ENCODE measurements around the gene SELENON.
"Not testable (repeated sequence)": the region's sequence is repeated elsewhere in the genome, so short reads cannot be mapped to it uniquely, and the experiment has no call there.

Gene SELENON

DNA sequence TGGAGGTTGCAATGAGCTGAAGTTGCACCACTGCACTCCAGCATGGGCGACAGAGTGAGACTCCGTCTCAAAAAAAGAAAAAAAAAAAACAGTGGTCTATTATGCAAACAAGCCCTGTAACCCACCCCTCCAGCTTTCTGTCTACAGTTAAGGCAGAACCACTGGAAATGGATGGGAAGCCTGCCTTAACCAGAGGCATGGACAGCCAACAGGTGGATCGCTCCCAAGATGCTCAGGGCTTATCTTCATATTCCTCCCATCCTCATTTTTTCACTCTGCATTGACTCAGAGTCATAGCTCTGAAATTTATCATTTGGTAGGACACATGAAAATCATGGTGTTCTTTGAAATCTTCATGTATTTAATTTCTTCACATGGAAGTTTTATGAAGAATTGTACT, 28.5 kb downstream of the SELENON start:
- DNase-seq (ENCODE audit: low spot score): no peak

GRCh38 chr1:25829046-25829445, 29.1 kb downstream of the SELENON start:
- DNase-seq (ENCODE audit: low spot score): no peak

GRCh38 chr1:25831569-25832196, 31.7 kb downstream of the SELENON start:
- DNase-seq (ENCODE audit: low spot score): no peak

- DNase-seq (ENCODE audit: low spot score): no peak
Measured at GRCh38 chr1:25832336-25833037, 32.5 kb downstream of the SELENON start.

- no peak for DNase-seq (ENCODE audit: low spot score)
Measured at GRCh38 chr1:25833158-25833557, 33.2 kb downstream of the SELENON start.

GRCh38 chr1:25834894-25835293, 34.9 kb downstream of the SELENON start:
- no peak for DNase-seq (ENCODE audit: low spot score)

GRCh38 chr1:25836695-25837094, 36.7 kb downstream of the SELENON start:
- no peak for DNase-seq (ENCODE audit: low spot score)

DNA sequence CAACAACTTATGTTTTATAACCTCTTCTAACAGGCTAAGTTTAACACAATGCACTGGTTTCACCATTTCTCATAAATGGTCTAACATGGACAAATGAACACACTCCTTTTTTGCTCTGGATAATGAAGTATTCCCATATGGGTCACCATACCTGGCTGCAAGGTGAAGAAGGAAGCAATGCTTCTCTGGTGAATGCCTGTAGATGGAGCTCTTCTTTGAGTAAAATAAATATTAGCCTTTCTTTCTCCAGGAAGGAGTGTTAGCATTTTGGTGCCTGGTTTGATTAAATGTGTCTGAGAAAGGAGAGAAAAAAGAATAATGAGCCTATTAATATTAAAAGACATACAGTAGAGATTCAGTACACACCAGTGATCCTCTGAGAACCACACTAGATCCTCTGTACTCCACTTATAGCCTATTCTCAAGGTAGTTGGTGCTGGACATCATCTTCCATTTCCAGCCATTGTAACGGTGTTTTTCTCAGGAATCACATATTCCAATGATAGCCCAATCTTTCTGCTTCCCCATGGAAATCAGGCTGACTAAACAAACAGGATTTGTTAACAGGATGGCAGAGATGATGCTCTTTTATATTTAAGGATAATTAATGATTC, 37.4 kb downstream of the SELENON start:
- DNase-seq (ENCODE audit: low spot score): no peak

GRCh38 chr1:25839808-25840207, 39.8 kb downstream of the SELENON start:
- DNase-seq (ENCODE audit: low spot score): not testable (repeated sequence)

DNA sequence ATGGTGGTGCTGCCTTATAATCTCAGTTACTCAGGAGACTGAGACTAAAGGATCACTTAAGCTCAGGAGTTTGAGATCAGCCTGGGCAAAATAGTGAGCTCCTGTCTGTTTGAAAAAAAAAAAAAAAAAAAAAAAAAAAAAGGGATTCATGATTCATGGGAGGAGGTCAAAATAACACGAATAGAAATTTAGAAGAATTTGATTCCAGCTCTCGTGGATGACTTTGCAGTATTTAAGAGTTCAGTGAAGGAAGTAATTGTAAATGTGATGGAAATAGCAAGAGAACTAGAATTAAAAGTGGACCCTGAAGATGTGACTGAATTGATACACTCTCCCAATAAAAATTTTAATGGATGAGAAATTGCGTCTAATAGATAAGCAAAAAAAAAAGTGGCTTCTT, 43.5 kb downstream of the SELENON start:
- no peak for DNase-seq (ENCODE audit: low spot score)

- no peak for DNase-seq (ENCODE audit: low spot score)
Measured at GRCh38 chr1:25844536-25845337, 44.7 kb downstream of the SELENON start.

DNA sequence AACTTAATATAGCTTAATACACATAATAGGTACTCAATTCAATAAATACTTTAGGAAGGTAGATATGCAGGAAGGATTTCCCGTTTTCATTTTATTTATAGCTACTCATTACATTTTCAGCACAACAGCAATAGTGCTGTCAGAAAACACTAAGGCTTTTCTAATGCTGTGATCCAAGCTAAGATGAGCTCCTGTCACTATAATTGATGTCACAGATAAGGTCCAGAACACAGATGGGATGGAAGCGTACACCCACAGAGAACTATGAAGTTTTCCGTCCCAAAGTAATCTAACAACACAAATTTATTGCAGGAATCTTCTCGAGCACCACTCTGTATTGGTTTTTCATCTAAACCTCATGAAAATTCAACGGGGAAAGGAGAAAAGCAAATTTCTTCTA, 45.7 kb downstream of the SELENON start:
- no peak for DNase-seq (ENCODE audit: low spot score)

- no peak for DNase-seq (ENCODE audit: low spot score)
Measured at GRCh38 chr1:25847929-25848328, 47.9 kb downstream of the SELENON start.

- DNase-seq (ENCODE audit: low spot score): no peak
Measured at GRCh38 chr1:25848531-25848930, 48.5 kb downstream of the SELENON start.

- DNase-seq (ENCODE audit: low spot score): no peak
Measured at GRCh38 chr1:25854554-25854953, 54.6 kb downstream of the SELENON start.

GRCh38 chr1:25856856-25857255, 56.9 kb downstream of the SELENON start:
- DNase-seq (ENCODE audit: low spot score): no peak

GRCh38 chr1:25858494-25858893, 58.5 kb downstream of the SELENON start:
- DNase-seq (ENCODE audit: low spot score): no peak

- peak; percentile 87 for DNase-seq (ENCODE audit: low spot score)
Measured at GRCh38 chr1:25858906-25859789, 59.2 kb downstream of the SELENON start, which contains the start of gene AUNIP. AUNIP (minus strand) TSS chr1:25859457; CDS start chr1:25859357, 100 bp downstream.

DNA sequence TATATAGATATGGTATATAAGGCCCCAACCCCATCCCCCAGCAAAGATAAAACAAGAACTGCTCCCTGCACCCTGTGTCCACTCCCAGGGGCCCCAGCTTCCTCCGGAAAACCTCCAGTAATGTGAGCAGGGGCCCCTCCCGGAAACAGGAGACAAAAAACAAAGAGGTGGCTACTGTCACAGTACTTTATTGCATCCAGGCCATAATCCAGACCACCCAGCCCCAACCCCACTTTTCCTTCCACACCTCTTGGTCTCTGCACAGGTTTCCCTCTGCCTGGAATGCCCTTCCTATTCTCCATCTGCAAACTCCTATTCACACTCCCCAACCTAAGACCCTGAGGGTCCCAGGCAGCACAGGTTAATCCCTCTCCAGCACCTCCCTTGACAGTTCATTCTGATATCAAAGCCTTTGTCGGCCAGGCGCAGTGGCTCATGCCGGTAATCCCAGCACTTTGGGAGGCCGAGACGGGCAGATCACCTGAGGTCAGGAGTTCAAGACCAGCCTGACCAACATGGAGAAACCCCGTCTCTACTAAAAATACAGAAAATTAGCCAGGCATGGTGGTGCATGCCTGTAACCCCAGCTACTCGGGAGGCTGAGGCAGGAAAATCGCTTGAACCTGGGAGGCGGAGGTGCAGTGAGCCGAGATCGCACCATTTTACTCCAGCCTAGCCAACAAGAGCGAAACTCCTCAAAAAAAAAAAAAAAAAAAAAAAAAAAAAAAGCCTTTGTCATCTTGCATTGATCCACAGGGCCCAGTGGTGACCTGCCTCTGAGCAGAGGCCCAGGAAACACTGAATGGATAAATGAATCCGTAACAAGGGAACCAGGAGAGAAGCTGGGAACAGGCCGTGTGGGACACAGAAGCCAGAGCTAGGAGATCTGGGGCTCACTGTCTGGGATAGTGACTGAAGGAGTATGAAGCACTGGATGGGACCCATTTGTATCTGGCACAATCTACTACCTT, 61.6 kb downstream of the SELENON start:
- DNase-seq (ENCODE audit: low spot score): no peak

DNA sequence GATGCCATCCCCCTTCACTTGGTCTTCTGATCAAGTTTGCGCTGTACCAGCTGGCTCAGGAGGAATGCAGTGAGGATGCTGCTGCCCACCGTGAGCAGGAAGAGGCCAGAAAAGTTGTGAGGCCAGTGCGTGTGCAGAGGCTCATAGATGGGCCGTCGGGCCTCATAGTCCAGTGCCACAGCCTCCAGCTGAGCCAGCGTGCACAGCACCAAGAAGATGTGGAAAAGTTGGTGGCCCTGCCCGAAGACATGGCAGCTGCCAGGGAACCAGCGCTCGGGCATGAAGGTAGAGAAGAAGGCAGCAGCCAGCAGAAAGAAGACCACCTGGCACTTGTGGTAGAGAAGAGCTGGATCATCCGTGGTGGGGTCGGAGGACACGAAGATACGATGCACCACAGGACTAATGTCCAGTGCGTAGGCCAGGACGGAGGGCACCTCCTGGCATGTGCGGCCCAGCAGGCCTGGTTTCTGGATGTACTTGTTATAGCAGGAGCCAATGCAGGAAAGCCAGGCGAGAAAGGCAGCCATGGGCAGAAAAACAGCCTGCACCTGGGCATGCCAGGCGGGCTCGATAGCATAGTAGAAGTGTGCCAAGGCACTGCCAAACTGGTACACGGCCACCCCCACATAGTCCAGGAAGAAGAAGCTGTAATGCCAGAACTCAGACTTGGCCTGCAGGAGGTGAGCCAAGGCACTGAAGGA, 62.9 kb downstream of the SELENON start:
- DNase-seq (ENCODE audit: low spot score): no peak
